SU-DHL-6 (cell line): ENCODE results near the gene CASP10.

Experiments
- CTCF ChIP-seq: fragments of 200-600 bp; sonication (generic); IDR thresholded peaks from one replicate; pipeline ENCODE4 v1.5.1; 2017; ENCODE audit warnings: antibody characterized with exemption, mild to moderate bottlenecking, low read length, moderate library complexity; ENCODE audit not compliant: insufficient read depth, poor library complexity, severe bottlenecking
- EZH2phosphoT487 ChIP-seq: fragments of 200-600 bp; sonication (generic), shearing (Covaris generic); conservative IDR thresholded peaks from 2 replicates; pipeline ENCODE4 v1.6.1; 2018; ENCODE audit warnings: mild to moderate bottlenecking, antibody characterized with exemption, low read length, moderate library complexity, mixed read lengths

DNA sequence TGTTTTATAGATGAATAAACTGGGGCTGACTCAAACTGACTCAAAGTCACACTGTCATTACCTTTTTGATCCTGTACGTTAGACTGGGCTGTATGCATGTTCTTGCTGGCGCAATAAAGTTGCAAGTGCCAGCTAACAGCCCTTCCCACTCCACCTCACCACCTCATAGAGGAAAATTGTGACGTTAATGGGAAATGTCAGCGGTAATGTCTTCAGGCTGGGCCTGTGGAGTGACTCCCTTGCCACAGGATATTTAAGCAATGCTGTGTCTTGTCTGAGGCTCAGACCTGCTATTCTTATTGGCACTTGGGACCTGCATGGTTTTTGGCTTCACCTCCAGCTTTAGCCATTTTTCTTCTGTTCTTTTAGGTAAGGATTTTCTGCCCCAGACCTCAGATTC, 25.2 kb upstream of the CASP10 start:
- TF ChIP-seq CTCF (no peak), EZH2phosphoT487 (no peak)
